Right forelimb (tissue), 1 donor: Measurements from ENCODE around the gene ANKLE2.

Experiments used
- DNase-seq: peaks from one replicate; pipeline ENCODE4 v3.0.0-alpha.2; 2018

Gene ANKLE2

GRCh38 chr12:132685400-132685799 lies 76.2 kb downstream of the ANKLE2 start:
- no peak for DNase-seq

- no peak for DNase-seq
These were observed 84.1 kb downstream of the ANKLE2 start for GRCh38 chr12:132677492-132677891.

GRCh38 chr12:132675757-132676432 lies 85.7 kb downstream of the ANKLE2 start:
- no peak for DNase-seq
